Spinal cord (tissue), 10 donors: ENCODE results near the gene MCM5. TPM values are rescaled to one million over a fixed set of nuclear protein-coding genes. Genes with fewer than 3 reads are reported as not detected.
"Not testable (repeated sequence)": the region's sequence is repeated elsewhere in the genome, so short reads cannot be mapped to it uniquely, and the experiment has no call there.

Experiments used
- DNase-seq, 6 donors: peaks; one replicate each; pipeline versions ENCODE4 v3.0.0 to v3.0.0-alpha.2; 2013 to 2015; ENCODE audit warnings: low spot score in 6 of 6, low read depth in 4 of 6
- H3K27ac ChIP-seq: one replicate; pipeline ENCODE4 v1.5.1; 2013; ENCODE audit warnings: low read depth, low read length, control low read depth
- H3K27me3 ChIP-seq: one replicate; pipeline ENCODE4 v1.6.1; 2013; ENCODE audit warnings: low read length; ENCODE audit not compliant: control insufficient read depth, insufficient read depth
- H3K36me3 ChIP-seq: one replicate; pipeline ENCODE4 v1.6.1; 2013; ENCODE audit warnings: low read length; ENCODE audit not compliant: control insufficient read depth, insufficient read depth
- H3K4me1 ChIP-seq: one replicate; pipeline ENCODE4 v1.6.1; 2013; ENCODE audit warnings: low read length; ENCODE audit not compliant: control insufficient read depth, insufficient read depth
- H3K4me3 ChIP-seq: one replicate; pipeline ENCODE4 v1.5.1; 2013; ENCODE audit warnings: low read depth, low read length, control low read depth
- H3K9me3 ChIP-seq: one replicate; pipeline ENCODE4 v1.6.1; 2013; ENCODE audit warnings: low read length; ENCODE audit not compliant: control insufficient read depth, insufficient read depth
- WGBS: methylation state at CpG from one replicate; pipeline ENCODE4 v1.1.5; 2013; ENCODE audit warnings: missing lambda C conversion rate; ENCODE audit not compliant: insufficient coverage; 5-methylcytosine and 5-hydroxymethylcytosine counted together
- polyA plus RNA-seq, 2 donors: library from polyadenylated mRNA; unstranded; fragments of 120-200 nt; gene quantifications; one replicate each; pipeline ENCODE4 v1.2.1, GENCODE V29; 2013; ENCODE audit not compliant: insufficient read length in 2 of 2
- total RNA-seq, 2 donors: library from RNA; depleted of rRNA in 1 of 2; stranded (reverse); fragments of 120-200 nt in 1 of 2; fragments of >200 nt in 1 of 2; gene quantifications; one replicate each; pipeline versions ENCODE4 v1.2.3 to v1.2.4, GENCODE V29; 2013 to 2014
- donor health status: healthy.

MCM5 gene
- total and polyA plus RNA-seq, 4 donors: 25.4 to 37.2 (median 32.5) TPM

- Histone ChIP-seq H3K4me1 (no peaks in the 10 kb centered on the region), H3K27ac (no peak overlapping the region), H3K27me3 (no peaks in the 10 kb centered on the region), H3K4me3 (no peak overlapping the region), H3K36me3 (no peaks in the 10 kb centered on the region), H3K9me3 (no peaks in the 10 kb centered on the region)
- 66% methylated on average over 5 of the region's 6 CpGs for WGBS
- no peak for DNase-seq
Observed at GRCh38 chr22:35361001-35361558, 38.9 kb upstream of the MCM5 start.

GRCh38 chr22:35363566-35364086 lies 36.3 kb upstream of the MCM5 start:
- Histone ChIP-seq H3K4me3 (no peak overlapping the region), H3K36me3 (no peaks in the 10 kb centered on the region), H3K4me1 (no peaks in the 10 kb centered on the region), H3K9me3 (no peaks in the 10 kb centered on the region), H3K27ac (no peak overlapping the region), H3K27me3 (no peaks in the 10 kb centered on the region)
- DNase-seq: no peak
- 97% methylated on average over 7 of the region's 11 CpGs for WGBS

DNA sequence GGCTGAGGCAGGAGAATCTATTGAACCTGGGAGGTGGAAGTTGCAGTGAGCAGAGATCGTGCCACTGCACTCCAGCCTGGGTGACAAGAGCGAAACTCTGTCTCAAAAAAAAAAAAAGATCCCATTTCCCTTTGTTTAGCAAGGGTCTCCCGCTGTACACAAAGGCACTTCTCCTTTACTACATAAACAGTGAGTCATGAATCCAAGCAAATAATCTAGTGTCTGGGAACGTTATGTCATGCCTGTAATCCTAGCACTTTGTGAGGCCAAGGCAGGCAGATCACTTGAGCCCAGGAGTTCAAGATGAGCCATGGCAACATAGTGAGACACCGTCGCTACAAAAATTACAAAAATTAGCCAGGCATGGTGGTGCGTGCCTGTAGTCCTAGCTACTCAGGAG lies 35.7 kb upstream of the MCM5 start:
- not testable (repeated sequence) for H3K9me3 ChIP-seq, H3K4me3 ChIP-seq, H3K4me1 ChIP-seq, H3K27ac ChIP-seq, DNase-seq, H3K36me3 ChIP-seq, H3K27me3 ChIP-seq
- 56% methylated on average over 3 of the region's 7 CpGs for WGBS

GRCh38 chr22:35367331-35367886 lies 32.5 kb upstream of the MCM5 start:
- no peak overlapping the region for H3K4me3 ChIP-seq
- H3K36me3 ChIP-seq: no peaks in the 10 kb centered on the region
- WGBS: 81% methylated on average over 9 of the region's 9 CpGs
- H3K9me3 ChIP-seq: no peaks in the 10 kb centered on the region
- H3K4me1 ChIP-seq: peaks cover 8% of the 10 kb centered on the region
- no peak overlapping the region for H3K27ac ChIP-seq
- no peak for DNase-seq
- H3K27me3 ChIP-seq: peaks cover 2% of the 10 kb centered on the region

DNA sequence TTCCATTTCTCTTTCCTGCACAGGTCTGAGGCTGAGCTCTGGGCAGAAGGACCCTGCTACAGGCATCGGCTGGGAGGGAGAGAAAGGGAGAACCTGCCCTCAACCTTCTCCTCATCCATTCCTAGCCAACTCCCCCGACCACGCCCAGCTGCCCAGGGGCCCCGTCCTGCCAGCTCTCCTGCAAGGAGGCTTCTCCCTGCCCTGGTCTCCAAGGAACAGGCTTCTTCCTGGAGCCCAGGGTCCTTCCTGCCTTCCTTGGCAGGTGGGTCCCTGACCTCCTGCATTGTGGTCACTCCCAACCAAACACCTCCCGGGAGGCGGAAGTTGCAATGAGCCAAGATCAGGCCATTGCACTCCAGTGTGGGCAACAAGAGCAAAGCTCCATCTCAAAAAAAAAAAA lies 31.6 kb upstream of the MCM5 start:
- Histone ChIP-seq H3K9me3 (no peaks in the 10 kb centered on the region), H3K4me3 (no peak overlapping the region), H3K4me1 (peaks cover 8% of the 10 kb centered on the region), H3K36me3 (no peaks in the 10 kb centered on the region), H3K27ac (no peak overlapping the region), H3K27me3 (peaks cover 2% of the 10 kb centered on the region)
- WGBS: 87% methylated on average over 4 of the region's 6 CpGs
- no peak for DNase-seq

DNA sequence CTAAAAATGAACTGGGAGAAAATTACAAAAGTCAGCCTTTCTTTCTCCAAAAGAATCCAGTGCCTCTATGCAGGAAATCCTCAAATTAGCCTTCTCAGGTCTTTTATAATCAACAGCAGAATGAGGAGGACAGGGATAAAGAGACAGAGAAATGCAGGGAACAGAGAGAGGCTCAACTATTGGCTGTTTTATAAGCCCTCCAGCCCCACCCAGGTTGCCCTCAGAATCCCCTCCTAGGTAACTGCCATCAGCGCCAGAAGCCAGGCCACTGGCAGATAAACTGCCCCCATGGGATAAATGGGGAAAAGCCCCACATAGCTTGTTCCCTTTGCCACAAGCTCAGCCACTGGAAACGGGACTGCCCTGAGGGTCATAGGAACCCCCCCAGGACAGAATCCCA lies 29.9 kb upstream of the MCM5 start:
- 50% methylated on average over 1 of the region's 2 CpGs for WGBS
- Histone ChIP-seq H3K36me3 (no peaks in the 10 kb centered on the region), H3K4me1 (peaks cover 8% of the 10 kb centered on the region), H3K27me3 (peaks cover 2% of the 10 kb centered on the region), H3K27ac (no peak overlapping the region), H3K9me3 (no peaks in the 10 kb centered on the region), H3K4me3 (no peak overlapping the region)
- DNase-seq: no peak

- Histone ChIP-seq H3K4me1 (peaks cover 23% of the 10 kb centered on the region), H3K9me3 (no peaks in the 10 kb centered on the region), H3K27ac (no peak overlapping the region), H3K4me3 (no peak overlapping the region), H3K27me3 (peaks cover 2% of the 10 kb centered on the region), H3K36me3 (no peaks in the 10 kb centered on the region)
- WGBS: no CpG with 5 or more reads among the region's 6 CpGs
- peak in 1 of 6 donors; percentile 81 for DNase-seq
Observed at GRCh38 chr22:35373781-35374180, 26.2 kb upstream of the MCM5 start.

DNA sequence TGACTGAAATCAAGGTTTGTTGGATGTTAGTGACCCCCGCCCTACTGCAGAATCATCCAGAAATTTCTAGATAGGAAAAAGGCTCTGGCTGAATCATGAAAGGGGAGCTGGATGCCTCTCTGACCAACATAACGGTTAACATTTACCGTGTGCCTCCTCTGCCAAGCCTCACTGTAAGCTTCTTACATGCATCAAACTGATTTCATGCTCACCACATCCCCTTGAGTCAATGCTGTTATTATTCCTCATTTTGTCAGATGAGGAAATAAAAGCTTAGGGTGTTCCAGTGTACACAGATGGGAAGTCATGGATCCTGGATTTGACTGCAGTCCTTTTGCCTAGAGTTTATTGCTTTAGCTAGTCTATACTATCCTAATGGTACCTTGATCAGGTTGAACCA lies 24.9 kb upstream of the MCM5 start:
- Histone ChIP-seq H3K27ac (no peak overlapping the region), H3K27me3 (peaks cover 2% of the 10 kb centered on the region), H3K36me3 (no peaks in the 10 kb centered on the region), H3K9me3 (no peaks in the 10 kb centered on the region), H3K4me3 (no peak overlapping the region), H3K4me1 (peaks cover 23% of the 10 kb centered on the region)
- DNase-seq: no peak
- WGBS: 100% methylated on average over 1 of the region's 3 CpGs

DNA sequence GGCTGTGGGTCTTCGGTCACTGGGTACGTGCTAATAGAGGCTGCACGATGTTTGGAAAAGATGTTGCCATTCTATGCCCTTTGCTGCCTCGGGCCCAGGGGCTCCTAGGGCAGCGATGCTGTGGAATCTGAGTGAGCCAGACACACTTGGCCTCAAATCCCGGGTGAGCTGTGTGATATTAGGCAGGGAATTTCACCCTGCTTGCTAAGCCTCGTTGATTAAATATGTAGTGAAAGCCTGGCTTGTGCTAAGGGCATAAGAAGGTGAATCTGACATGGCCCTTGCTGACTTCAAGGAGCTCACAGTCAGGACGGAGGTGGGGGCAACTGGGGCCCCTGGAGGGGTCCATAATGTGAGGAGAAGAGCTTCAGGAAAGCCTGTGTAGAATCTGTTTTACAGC lies 24.4 kb upstream of the MCM5 start:
- 75% methylated on average over 7 of the region's 8 CpGs for WGBS
- DNase-seq: no peak
- Histone ChIP-seq H3K9me3 (no peaks in the 10 kb centered on the region), H3K27me3 (peaks cover 2% of the 10 kb centered on the region), H3K27ac (no peak overlapping the region), H3K36me3 (no peaks in the 10 kb centered on the region), H3K4me3 (no peak overlapping the region), H3K4me1 (peaks cover 25% of the 10 kb centered on the region)
